ENCODE measurements around the gene ERMAP.
"Not testable (repeated sequence)": the region's sequence is repeated elsewhere in the genome, so short reads cannot be mapped to it uniquely, and the experiment has no call there.

ERMAP gene

DNA sequence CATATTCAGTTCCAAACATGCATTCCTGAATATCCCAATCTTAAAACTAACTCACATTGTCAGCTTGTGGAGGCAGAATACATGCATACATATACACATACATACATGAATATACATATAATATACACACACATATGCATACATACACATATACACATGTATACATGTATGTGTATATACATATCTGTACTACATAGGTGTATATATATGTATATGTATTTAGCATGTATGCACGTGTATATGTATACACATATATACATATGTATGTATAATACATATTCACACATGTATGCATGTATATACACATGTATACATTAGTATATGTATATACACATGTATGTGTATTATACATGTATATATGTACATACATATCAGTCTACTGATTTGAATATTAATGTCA is 28.3 kb downstream of the ERMAP start:
- DNase-seq: no peak

DNA sequence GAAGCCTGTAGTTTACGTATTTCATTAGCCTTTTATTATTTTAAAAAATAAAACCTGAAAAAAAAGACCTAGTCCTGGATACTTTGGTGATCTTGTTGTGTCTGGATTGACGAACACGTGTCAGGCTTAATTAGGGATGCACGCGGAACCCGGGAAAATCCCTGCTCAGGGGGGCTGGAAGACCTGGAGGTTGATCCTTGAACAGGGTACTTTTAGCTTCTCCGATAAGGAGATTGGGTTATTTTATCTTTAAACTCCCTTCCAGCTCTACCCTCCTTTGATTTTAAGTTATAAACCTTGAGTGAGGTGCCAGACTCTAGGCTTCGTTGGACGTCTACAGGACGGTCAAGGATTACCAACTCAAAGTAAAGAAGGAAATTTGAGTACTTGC is 28.9 kb downstream of the ERMAP start:
- no peak for DNase-seq

DNA sequence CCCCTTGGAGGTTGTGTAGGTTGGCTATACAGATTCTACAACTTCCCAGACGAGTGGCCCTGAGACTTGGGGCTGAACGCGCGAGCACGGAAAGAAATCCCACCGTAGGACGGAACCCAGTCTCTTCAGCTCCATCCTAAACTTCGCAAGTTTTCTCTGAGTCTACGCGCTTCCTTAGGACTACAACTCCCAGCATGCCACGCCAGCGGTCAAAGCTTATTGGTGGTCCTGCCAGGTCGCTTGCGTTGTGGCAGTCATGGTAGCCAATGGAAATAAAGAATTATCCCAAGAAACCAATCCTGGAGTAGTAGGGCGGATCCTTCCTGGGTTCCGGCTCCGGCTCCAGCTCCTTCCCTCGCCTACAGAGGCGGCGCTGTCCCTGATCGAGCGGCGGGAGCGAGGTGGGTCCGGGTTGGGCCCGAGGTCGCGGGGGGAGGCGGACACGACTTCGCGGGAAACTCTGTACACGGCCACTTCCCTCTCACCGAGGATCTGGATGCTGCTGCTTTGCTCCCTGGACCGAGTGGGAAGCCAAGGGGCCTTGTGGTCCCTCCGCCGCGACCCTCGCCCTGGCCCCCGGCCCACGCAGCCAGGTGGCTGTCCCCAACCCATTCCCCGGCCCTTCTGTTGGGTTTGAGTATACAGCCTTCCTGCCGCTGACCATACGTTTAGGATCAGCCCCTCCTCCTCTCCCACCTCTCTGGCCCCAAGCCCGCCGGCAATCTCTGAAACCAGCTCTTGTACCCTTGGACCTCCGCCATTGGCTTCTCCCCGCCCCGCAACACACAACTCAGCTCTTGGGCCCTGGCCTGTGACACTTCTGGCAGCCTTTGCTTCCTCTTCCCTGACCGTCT is 29.6 kb downstream of the ERMAP start, which contains the start of gene ZNF691:
TSS of gene ZNF691 (plus strand) at position 357 of the 854 bp plus-strand sequence. CDS start 3,046 bp downstream, outside the sequence.
- peak; percentile 91 to 97 (median 95) for DNase-seq

DNA sequence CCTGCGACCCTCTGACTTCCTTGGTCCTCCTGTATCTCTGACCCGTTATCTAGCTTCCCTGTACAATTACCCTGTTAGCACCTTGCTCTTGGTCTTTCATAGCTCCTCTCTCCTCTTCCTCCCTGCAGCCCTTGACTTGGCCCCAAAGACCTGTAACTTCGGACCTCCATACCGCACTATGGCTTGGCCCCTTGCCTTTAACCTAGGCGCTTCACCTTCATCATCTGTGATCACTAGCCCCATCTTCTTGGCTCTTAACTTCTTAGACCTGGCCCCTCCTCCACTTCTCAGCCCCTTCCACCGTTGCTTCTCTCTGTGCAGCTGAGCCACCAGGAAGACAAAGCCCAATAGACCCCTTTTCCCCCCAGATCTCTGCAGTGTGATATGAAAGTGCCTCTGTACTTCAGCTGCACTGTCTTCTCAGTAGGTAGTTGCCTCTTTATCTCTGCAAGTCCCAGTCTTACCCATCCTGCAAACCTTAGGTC is 30.2 kb downstream of the ERMAP start:
- DNase-seq: no peak

DNA sequence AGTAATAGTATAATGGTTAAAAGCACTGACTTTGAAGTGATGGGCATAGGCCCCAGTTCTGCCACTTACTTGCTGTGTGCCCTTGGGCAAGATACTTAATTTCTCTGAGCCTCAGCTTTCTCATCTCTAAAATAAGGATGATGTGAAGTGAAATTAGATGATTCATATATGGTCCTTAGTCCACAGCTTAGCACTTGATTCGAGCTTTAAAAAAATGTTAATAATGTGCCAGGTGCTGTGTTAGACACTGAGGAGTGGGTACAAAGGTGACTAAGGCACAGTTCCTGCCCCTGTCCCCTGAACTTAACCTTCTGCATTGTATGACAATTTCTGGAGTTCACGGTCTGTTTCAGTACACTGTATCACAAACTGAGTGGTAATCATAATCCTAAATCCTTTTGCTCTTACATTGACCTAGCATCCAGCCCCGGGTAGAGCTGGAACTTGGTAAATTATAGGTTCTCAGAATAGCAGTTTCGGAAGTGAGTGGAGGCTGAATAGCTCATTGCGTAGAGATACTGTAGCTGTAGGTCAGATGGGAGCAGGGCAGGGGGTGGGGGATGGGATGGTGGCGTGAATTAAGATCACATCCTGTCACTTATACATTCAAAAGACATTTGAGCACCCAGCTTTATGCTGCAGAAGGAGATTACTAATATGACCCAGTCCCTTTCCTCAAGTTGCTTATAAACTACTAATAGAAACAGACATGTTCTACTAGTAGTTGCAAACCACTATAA is 31.0 kb downstream of the ERMAP start:
- DNase-seq: no peak

DNA sequence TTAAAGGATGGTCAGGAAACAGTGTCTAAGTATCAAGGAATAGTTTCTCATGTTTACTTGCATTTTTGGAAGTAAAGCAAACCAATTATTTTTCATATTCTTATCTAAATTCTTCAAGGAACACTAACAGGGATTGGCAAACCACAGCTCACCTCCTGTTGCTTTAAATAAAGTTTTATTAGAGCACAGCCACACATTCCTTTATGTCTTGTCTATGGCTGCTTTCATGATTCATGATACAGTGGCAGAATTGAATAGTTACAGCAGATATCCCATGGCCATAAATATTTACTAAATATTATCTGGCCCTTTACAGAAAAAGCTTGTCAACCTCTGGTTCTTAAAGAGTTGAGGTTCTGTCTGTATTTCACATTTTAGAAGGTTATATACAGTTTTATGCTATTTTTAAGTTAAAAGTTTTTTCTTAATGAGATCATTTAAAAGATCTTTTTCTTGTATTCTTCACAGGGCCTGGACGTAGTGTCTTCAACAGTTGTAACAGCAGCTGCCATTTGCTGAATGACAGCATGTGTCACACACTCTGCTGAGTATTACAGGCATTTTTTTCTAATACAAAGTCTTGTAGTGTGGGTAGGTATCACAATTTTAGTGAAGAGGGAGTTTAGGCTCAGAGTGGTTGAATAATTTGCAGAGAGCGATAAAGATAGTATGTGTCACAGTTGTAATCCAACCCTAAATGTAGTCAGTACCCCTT is 32.1 kb downstream of the ERMAP start:
- no peak for DNase-seq

DNA sequence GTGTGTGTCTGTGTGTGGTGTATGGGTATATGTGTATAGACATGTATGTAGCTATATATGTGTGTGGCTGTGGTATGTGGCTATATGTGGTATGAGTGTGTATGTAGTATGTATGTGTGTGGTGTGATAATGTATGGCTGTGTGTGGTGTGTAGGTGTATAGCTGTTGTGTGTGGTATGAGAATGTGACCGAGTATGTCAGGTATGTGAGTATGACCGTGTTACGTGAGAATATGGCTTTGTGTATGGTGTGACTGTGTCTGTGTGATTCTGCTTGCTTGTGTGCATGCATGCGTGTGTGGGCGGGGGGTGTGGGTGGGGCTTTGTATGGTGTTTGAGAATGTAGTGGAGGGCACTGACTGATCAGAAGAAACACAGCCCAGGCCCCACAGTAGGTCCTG is 33.0 kb downstream of the ERMAP start:
- no peak for DNase-seq

DNA sequence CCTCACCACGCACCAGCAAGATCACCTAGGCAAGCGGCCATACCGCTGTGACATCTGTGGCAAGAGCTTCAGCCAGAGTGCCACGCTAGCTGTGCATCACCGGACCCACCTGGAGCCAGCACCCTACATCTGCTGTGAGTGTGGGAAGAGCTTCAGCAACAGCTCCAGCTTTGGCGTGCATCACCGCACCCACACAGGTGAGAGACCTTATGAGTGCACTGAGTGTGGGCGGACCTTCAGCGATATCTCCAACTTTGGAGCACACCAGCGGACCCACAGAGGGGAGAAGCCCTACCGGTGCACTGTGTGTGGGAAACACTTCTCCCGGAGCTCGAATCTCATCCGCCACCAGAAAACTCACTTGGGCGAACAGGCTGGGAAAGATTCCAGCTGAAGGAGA is 34.5 kb downstream of the ERMAP start:
- DNase-seq: no peak

DNA sequence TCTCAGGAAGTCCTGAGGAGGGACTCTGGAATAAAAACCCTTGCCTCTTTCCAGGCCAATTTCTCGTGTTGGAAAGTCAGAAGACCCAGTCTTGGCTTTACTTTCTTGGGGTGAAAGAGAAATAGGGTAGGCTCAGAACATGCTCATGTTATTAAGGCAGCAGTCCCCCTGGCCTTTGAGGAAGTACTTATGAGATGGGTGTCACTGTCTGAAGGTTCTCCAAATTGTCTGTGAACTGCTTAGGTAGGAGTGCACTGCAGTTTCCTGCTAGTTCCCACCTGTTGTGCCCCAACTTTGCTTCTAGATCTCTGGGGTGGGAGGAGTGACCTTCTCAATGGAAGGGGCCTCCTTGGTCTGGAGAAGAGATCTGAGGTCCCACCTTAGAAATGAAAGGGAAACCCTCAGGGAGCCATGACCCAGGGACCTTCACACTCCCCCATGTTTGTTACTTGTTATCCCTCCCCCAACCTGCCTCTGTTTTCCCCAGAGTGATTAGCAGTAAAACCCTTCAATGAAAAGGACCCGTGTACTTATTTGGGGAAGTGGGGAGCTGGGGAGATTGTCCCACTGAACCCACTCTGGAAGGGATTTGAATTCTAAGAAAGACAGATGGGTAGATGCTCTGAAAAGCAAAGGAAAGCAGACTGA is 35.2 kb downstream of the ERMAP start:
- DNase-seq: no peak

DNA sequence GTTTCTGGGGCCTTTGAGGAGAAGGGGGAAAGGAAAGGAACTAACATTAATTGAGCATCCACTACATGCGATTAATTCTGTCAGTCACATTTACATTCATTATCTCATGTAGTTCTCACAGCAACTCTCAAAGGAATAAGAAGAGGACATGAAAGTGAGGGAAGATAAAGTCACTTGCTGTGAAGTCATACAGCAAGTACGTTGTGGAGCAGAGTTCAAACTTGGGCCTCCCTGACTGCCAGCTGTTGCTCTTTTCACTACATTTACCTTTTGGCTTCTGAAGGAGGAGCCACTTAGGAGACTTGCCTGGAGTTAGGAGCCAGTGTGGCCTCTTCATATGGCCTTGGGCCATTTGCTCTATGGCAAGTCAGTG is 35.7 kb downstream of the ERMAP start:
- no peak for DNase-seq

DNA sequence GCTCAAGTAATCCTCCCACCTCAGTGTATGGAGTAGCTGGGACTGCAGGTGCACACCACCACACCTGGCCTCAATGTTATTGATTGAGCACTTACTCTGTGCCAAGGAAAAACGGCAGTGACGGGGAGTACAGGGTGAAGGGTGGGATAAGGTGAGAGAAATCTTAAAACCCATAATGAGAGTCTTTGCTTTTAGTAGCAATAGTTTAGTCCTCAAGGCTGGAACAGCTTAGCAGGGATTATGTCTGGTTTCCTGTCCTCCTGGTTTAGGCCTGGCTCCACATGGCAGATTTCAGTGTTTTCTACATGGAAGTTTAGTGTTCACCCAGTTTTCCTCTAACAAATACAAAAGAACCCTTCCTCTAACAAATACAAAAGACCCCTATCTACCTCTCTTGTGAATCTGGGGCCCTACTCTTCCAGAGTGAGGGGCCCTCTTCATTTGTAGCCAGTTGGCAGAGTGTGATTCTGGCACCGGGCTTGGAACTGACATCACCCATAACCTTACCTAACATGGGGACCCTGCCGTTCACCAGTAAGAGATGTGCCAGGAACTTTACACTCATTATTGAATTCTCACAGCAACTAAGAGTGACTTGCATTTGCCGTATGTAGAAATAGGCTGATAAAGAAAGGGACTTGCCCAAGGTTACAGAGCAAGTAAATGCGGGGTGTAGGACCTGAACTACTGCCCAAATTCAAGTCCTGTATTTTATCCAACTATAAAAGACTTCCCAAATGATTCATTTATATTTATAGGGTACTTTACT is 36.4 kb downstream of the ERMAP start:
- no peak for DNase-seq

DNA sequence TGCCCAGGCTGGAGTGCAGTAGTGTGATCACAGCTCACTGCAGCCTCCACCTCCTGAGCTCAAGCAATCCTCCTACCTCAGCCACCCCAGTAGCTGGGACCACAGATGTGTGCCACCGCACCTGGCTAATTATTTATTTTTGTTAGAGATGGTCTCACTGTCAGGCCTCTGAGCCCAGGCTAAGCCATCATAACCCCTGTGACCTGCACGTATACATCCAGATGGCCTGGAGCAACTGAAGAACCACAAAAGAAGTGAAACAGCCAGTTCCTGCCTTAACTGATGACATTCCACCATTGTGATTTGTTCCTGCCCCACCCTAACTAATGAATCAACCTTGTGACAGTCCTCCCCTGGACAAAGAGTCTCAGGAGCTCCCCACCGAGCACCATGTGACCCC is 39.6 kb downstream of the ERMAP start:
- not testable (repeated sequence) for DNase-seq

DNA sequence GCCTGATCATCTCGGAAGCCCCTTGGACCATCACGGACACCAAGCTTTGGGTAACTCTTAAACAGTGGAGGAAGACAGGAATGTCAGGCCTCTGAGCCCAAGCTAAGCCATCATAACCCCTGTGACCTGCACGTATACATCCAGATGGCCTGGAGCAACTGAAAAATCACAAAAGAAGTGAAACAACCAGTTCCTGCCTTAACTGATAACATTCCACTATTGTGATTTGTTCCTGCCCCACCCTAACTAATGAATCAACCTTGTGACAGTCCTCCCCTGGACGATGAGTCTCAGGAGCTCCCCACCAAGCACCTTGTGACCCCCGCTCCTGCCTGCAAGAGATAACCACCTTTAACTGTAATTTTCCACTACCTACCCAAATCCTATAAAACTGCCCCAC is 42.4 kb downstream of the ERMAP start:
- not testable (repeated sequence) for DNase-seq

DNA sequence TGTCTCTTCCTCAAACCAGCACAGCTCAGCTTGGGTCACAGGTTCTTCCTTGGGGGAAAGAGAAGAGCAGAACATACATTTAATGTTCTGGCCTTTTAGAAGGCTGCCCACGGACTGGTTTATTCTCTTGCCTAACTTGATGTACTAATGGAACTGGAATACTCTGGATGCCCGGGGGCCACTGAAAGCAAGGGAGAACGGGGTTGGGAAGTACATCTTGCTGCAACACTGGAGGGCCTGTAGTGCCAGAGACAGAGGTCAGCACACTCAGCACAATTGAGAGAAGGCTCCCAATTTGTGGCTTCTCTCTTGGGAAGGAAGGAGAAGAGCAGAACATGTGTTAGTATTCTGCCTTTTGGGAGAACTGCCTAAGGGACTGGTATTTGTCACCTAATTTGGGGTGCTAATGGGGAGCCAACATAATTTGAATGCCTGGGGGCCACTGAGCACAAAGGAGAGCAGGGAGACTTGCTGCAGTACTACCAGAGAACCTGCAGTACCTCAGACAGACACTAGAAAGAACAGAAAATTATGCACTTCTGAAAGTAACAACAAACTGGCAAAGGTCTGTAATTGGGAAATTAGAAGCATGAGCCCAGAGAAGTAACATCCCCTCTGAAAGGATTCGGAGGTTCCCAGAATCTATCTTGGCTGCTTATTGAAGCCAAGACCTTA is 43.6 kb downstream of the ERMAP start:
- DNase-seq: no peak

DNA sequence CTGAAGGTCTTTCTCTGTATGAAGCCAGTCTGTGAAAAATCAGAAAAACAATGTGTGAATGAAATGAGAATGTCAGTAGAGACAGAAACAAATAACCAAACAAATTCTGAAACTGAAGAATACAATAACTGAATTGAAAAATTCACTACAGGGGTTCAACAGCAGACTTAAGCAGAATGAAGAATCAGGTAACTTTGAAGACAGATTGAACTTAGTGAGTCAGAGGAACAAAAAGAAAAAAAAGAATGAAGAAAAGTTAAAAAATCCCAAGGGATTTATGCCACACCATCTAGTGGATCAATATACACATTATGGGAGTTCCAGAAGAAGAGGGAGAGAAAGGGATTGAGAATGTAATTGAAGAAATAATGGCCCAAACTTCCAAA is 44.1 kb downstream of the ERMAP start:
- no peak for DNase-seq

DNA sequence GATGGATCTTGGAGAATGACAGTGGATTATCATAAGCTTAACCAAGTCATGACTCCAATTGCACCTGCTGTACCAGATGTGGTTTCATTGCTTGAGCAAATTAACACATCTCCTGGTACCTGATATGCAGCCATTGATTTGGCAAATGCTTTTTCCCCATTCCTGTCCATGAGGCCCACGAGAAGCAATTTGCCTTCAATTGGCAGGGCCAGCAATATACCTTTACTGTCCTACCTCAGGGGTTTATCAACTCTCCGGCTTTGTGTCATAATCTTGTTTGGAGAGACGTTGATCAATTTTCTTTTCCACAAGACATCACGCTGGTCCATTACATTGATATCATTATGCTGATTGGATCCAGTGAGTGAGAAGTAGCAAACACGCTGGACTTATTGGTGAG is 49.6 kb downstream of the ERMAP start:
- DNase-seq: no peak

DNA sequence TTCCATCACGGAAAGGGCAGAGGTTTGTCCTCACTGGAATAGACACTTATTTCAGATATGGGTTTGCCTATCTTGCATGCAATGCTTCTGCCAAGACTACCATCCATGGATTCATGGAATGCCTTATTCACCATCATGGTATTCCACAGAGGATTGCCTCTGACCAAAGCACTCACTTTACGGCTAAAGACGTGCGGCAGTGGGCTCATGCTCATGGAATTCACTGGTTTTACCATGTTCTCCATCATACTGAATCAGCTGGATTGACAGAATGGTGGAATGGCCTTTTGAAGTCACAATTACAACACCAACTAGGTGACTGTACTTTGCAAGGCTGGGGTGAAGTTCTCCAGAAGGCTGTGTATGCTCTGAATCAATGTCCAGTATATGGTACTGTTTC is 51.5 kb downstream of the ERMAP start:
- DNase-seq: not testable (repeated sequence)

DNA sequence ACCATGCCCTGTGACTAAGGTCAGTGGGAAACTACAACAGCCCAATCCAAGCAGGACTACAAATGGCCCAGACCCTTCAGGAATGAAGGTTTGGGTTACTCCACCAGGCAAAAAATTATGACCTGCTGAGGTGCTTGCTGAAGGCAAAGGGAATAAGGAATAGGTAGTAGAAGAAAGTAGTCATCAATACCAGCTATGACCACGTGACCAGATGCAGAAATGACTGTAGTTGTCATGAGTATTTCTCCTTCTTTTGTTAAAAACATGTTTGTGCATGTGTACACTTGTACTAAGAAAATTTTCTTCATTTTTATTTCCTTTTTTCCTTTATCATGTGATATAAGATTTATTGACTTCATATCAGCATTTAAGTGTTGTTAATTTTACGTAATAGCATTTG is 52.3 kb downstream of the ERMAP start:
- not testable (repeated sequence) for DNase-seq

DNA sequence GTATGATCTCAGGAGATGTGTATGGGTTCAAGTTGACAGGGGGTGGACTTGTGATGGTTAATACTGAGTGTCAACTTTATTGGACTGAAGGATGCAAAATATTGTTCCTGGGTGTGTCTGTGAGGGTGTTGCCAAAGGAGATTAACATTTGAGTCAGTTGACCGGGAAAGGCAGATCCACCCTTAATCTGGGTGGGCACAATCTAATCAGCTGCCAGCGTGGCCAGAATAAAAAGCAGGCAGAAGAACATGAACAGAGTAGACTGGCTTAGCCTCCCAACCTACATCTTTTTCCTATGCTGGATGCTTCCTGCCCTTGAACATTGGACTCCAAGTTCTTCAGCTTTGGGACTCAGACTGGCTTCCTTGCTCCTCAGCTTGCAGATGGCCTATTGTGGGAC is 52.8 kb downstream of the ERMAP start:
- DNase-seq: not testable (repeated sequence)

DNA sequence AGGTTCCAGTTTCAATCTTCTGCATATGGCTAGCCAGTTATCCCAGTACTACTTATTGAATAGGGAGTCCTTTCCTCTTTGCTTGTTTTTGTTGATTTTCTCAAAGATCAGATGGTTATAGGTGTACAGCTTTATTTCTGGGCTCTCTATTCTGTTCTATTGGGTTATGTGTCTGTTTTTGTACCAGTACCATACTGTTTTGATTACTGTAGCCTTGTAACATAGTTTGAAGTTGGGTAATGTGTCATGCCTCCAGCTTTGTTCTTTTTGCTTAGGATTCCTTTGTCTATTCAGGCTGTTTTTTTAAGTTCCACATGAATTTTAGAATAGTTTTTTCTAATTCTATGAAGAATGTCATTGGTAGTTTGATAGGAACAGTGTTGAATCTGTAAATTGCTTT is 56.2 kb downstream of the ERMAP start:
- DNase-seq: not testable (repeated sequence)

DNA sequence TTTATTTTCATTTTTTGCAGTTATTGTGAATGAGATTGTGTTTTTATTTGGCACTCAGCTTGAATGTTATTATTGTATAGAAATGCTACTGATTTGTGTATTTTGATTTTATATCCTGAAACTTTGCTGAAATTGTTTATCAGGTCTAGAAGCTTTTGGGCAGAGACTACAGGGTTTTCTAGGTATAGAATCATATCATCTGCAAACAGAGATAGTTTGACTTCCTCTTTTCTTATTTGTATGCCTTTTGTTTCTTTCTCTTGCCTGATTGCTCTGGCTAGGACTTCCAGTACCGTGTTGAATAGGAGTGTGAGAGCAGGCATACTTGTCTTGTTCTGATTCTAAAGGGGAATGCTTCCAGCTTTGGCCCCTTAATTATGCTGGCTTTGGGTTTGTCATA is 56.7 kb downstream of the ERMAP start:
- DNase-seq: no peak

DNA sequence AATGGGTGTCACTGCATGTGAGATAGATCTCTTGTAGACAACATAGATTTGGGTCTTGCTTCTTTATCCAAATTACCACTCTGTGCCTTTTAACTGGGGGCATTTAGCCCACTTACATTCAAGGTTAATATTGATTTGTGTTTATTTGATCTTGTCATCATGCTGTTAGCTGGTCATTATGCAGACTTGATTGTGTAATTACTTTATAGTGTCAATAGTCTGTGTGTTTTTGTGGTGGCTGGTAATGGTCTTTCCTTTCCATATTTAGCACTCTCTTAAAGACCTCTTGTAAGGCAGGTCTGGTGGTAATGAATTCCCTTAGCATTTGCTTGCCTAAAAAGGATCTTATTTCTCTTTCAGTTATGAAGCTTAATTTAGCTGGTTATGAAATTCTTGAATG is 59.1 kb downstream of the ERMAP start:
- DNase-seq: peak in 1 of 3 experiments; percentile 66
